Body of pancreas (tissue), 4 donors: ENCODE data around the gene SPATA31E1.

ENCODE experiments used
- CTCF ChIP-seq, 7 experiments: fragments of 450-650 bp in 4 of 7; fragments of 200-600 bp in 3 of 7; sonication (generic) in 3 of 7; IDR thresholded peaks; one replicate each; pipeline ENCODE4 v1.5.1; 2016 to 2019; ENCODE audit warnings: antibody characterized with exemption in 7 of 7
- POLR2A ChIP-seq, 3 donors: fragments of 450-650 bp; IDR thresholded peaks; one replicate each; pipeline ENCODE4 v1.6.1; 2016; ENCODE audit warnings: antibody characterized with exemption in 3 of 3, mild to moderate bottlenecking in 2 of 3

GRCh38 chr9:87867391-87867790 is 15.3 kb upstream of the SPATA31E1 start:
- TF ChIP-seq POLR2A (IDR thresholded peaks at IDR 0.05) (no peak), CTCF (IDR thresholded peaks at IDR 0.05) (no peak)
